ENCODE data around the gene THUMPD1.

DNA sequence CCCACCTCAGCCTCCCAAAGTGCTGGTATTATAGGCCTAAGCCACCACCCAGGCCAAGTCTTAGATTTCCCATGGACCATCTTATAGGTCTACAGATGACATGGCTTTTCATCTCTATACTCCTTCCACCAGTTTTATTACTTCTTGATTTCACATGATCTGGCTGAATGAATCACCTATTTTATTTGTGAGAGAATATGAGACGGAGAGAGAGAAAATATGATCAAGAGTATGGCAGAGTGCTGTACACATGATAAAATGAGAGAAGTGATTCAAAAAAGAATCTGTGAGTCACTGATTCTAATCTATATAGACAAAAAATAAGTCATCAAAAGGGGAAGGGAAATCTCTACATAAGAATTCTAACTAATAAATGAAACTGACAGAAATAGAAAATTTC lies 57.8 kb downstream of the THUMPD1 start:
- no peak for TF ChIP-seq CTCF (IDR thresholded peaks at IDR 0.05 in 4 of 5, conservative IDR thresholded peaks at IDR 0.05 in 1 of 5)
- no peak for TF ChIP-seq POLR2A (IDR thresholded peaks at IDR 0.05)

Measured in gastrocnemius medialis (tissue), 4 donors.